NCI-H2029 treated with DMSO at 0.1 percent for 48 hours (cell line): Measurements from ENCODE around the gene ZNF117.
"Not testable (repeated sequence)": the region's sequence is repeated elsewhere in the genome, so short reads cannot be mapped to it uniquely, and the experiment has no call there.

Experiments
- DNase-seq: peaks from one replicate; lab custom pipeline; 2025; lab: John Stamatoyannopoulos, UW

The ZNF117 gene

GRCh38 chr7:64990936-64991335 lies at the start of gene ZNF117:
ZNF117 (minus strand) TSS chr7:64991036.
- no peak for DNase-seq

DNA sequence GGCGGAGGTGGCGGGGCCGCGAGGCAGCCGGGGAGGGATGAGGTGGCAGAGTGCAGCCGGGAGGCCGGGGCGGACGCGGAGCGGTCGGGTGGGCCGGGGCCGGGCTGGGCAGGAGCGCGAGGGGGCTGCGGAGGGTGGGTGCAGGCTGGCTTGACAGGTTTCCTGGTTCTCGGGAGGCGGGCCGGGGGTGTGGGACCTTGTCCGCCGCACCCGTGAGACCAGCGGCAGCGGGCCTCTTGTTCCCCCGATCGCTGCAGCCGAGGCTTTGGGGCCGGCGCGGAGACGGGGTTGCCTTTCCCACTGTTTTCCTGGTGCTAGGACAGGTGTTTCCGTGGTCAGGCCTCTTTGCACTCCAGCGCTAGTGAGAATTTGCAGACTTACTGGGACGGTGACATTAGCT lies 47.9 kb upstream of the ZNF117 start:
- not testable (repeated sequence) for DNase-seq

DNA sequence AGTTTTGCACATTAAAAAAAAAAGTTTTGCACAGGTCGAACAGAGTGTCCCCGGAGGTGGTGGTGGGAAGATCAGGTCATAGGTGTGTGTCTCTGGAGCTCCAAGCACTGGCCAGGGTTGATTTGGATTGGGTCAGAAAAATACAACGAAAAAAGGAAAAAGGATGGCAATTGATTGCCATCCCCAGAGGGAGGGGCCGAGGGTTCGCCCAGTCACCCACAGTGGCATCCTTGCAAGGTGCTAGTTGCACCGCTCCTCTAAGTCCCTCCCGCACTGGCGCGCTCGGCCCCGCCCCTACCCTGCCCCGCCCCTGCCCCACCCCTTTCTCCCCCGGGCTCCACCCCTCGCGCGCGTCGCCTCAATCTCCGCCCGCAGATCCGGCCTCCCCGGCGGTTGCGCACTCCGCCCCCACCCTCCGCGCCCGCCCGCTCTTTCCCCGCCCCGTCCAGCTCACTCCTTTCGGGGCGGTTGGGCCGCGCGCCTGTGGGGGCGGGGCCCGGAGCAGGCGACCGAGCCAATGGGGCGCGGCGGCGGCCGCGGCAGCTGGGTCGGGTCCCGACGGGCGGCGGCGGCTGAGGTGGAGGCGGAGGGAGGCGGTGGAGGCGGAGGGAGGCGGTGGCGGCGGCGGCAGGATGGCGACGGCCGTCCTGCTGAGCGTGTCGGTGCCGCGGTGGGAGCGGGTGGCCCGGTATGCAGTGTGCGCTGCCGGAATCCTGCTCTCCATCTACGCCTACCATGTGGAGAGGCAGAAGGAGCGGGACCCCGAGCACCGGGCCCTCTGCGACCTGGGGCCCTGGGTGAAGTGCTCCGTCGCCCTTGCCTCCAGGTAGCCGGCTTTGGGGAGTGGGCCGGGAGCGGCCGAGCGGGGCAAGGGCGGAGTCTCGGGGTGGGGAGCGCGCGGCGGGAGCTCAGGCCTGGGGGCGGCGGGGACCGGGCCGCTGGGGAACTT lies 47.2 kb upstream of the ZNF117 start:
- DNase-seq: peak; percentile 52

- DNase-seq: not testable (repeated sequence)
Measured at GRCh38 chr7:65036526-65036925, 45.7 kb upstream of the ZNF117 start.

- not testable (repeated sequence) for DNase-seq
Measured at GRCh38 chr7:65035469-65035868, 44.6 kb upstream of the ZNF117 start.

DNA sequence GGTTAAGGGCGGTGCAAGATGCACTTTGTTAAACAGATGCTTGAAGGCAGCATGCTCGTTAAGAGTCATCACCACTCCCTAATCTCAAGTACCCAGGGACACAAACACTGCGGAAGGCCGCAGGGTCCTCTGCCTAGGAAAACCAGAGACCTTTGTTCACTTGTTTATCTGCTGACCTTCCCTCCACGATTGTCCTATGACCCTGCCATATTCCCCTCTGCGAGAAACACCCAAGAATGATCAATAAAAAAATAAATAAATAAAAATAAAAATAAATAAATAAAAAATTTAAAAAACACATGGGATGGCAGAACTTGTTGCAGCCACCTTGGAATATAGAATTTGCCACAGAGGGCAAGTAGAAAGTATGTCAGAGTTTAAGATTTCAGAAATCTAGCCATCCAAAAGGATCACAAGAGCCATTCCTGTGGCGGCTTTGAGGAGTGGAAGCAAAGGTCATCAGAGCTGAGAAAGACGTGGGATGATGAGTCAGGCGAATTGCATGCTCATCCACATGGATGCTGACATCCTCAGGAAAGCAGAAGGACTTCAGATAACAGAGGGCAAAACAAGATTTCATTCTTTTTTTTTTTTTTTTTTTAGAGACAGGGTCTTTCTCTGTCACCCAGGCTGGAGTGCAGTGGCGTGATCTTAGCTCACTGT lies 43.4 kb upstream of the ZNF117 start:
- not testable (repeated sequence) for DNase-seq

DNA sequence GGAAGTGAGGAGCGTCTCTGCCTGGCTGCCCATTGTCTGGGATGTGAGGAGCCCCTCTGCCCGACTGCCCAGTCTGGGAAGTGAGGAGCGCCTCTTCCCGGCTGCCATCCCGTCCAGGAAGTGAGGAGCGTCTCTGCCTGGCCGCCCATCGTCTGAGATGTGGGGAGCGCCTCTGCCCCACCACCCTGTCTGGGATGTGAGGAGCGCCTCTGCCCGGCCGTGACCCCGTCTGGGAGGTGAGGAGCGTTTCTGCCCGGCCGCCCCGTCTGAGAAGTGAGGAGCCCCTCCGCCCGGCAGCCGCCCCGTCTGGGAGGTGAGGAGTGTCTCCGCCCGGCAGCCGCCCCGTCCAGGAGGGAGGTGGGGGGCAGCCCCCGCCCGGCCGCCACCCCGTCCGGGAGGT lies 42.6 kb upstream of the ZNF117 start:
- DNase-seq: not testable (repeated sequence)

GRCh38 chr7:65025023-65025422 lies 34.2 kb upstream of the ZNF117 start:
- DNase-seq: not testable (repeated sequence)

GRCh38 chr7:65020978-65021377 lies 30.1 kb upstream of the ZNF117 start:
- not testable (repeated sequence) for DNase-seq

- DNase-seq: not testable (repeated sequence)
Measured at GRCh38 chr7:65009881-65010280, 19.0 kb upstream of the ZNF117 start.

DNA sequence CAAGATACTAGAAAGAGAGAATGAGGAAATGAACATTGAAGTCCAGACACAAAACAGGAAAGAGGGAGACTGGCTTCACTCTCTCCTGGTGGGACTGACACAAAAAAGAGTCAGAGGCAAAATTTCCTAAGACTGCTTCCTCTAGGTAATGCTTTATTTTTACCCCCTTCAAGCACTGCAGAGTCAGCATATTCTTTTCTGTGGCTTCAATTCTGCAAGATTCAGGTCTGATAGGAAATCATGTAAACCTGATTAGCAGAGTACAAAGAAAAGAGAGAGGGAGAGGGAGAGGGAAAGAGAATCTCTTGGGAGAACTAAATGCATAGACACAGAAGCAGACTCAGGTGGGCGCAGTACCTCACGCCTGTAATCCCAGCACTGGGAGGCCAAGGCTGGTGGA lies 18.6 kb upstream of the ZNF117 start:
- not testable (repeated sequence) for DNase-seq

- DNase-seq: peak; percentile 86
Measured at GRCh38 chr7:65007036-65007435, 16.2 kb upstream of the ZNF117 start.

- DNase-seq: peak; percentile 89
Measured at GRCh38 chr7:65006094-65006992, 15.5 kb upstream of the ZNF117 start, which contains the start of gene ERV3-1. ERV3-1 (minus strand) TSS chr7:65006687; CDS start chr7:64993026, 13,661 bp downstream.

DNA sequence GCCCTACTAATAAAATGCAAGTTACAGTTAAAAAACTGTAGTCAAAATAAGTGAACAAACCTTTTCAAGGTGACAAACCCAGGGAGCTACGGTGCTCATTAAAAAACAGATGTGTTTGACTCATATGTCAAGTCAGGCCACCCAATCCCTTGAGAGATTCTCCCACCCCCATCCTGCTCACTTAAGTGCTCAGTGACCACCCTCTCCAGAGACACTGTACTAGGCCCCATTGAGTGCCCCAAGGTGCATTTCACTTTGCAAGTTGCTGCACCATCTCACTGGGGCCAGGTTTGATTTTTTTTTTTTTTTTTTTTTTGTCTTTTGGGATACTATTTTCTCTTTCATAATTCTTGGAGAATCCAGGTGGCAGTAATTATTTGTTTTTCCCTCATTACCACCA lies 13.7 kb upstream of the ZNF117 start:
- no peak for DNase-seq

GRCh38 chr7:65002972-65003585 lies 12.2 kb upstream of the ZNF117 start:
- no peak for DNase-seq

DNA sequence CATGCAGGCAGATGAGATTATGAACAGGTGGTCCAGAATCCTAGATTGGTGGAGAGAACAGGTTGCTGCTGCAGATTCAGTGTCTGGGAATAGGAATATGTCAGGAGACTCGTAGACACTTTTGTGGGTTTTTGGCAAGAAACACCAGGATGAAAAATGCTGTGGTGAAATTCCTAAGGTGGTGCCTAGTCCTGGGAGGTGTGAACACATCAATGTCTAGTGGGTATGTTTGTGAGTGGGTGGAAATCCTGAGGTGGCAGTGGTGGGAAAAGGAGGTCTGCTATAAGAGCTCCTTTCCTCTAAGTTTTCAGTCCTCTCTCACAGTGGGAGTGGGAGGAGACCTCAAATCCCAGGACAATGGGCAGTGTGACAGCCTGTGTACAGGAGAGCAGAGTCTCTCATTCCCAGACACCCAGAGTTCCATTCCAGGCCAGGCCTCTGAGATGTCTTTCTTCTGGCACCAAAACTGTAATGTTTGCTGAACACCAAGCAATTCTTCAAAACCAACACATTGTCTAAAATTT lies 10.5 kb upstream of the ZNF117 start:
- DNase-seq: no peak

- peak; percentile 2 for DNase-seq
Measured at GRCh38 chr7:64999165-65000004, 8.5 kb upstream of the ZNF117 start.

DNA sequence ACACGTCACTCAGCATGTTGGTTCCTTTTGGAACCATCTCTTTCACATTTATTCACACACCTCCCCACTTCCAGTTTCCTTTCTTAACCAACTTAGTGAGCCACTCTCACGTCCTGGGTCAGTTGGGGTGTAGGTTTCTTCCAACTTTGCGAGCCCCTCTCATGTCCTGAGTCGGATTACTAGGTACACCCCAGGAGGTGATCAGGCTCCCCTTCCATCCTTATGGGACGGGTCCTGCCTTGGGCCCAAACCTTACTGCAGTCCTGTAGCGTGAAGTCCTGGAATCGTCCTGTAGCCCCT lies 8.0 kb upstream of the ZNF117 start:
- no peak for DNase-seq

DNA sequence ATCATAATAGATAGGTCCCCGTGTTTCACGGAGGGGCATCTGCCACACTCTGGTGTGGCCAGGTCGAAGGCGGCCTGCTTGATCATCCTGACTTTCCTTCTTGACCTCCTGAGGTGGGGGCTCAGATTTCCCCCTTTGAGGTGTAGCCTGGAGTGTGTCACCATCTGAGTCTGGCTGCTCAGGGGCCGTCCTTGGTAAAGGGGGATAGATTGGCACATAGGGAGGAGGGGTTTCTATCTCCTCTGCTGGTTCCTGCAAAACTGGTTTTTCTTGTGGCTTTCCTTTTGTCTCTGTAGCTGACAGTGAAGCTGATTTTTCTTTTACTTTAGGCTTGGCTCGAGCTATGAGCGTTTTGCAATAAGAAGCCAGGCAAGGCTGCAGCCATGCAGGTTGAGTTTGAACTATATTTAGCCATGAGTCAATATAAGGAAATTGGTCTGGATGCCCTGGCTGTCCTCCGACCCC lies 7.1 kb upstream of the ZNF117 start:
- peak; percentile 62 for DNase-seq

- no peak for DNase-seq
Measured at GRCh38 chr7:64997164-64997908, 6.5 kb upstream of the ZNF117 start.
